Activated T-helper 2 cell treated with anti-CD3 and anti-CD28 coated beads, Interferon-gamma antibody, Interleukin-2, Interleukin-4, amounts not matched to agents 10 μg/mL and 5 μg/mL and 100 μg/mL, durations not matched to agents 14 hours and 24 hours and 36 hours (primary cell): ENCODE measurements around the gene PRR14. TPM values are rescaled to one million over a fixed set of nuclear protein-coding genes. Genes with fewer than 3 reads are reported as not detected.

Source experiments
- DNase-seq: peaks from one replicate; pipeline ENCODE4 v3.0.0; 2021; ENCODE audit warnings: low spot score
- H3K27ac Mint-ChIP-seq: one replicate; pipeline ENCODE4 v1.8.0; 2021; ENCODE audit warnings: mixed read lengths
- H3K27me3 Mint-ChIP-seq: one replicate; pipeline ENCODE4 v1.8.0; 2021; ENCODE audit warnings: low read depth, mixed read lengths
- H3K36me3 Mint-ChIP-seq: one replicate; pipeline ENCODE4 v1.8.0; 2021; ENCODE audit warnings: low read depth, mixed read lengths
- H3K4me1 Mint-ChIP-seq: one replicate; pipeline ENCODE4 v1.8.0; 2021; ENCODE audit warnings: low read depth, mixed read lengths
- H3K4me3 Mint-ChIP-seq: one replicate; pipeline ENCODE4 v1.8.0; 2021; ENCODE audit warnings: low read depth, mild to moderate bottlenecking, moderate library complexity, mixed read lengths
- H3K9me3 Mint-ChIP-seq: one replicate; pipeline ENCODE4 v1.8.0; 2021; ENCODE audit warnings: mixed read lengths
- intact Hi-C: fragments of 100-400 bp; cut with micrococcal nuclease; formaldehyde crosslinking; loops from one replicate; pipeline ENCODE4 v1.15.1; 2023
- total RNA-seq: library from RNA; stranded (reverse); gene quantifications from 2 replicates; pipeline ENCODE4 v1.2.3, GENCODE V29; 2022

Gene PRR14
- total RNA-seq, 1 donor from 2014 or later = 84.0 TPM

GRCh38 chr16:30667361-30667905 lies 16.7 kb downstream of the PRR14 start:
- no peak for DNase-seq
- Mint-ChIP-seq H3K9me3 (no peaks in the 10 kb centered on the region), H3K27me3 (no peaks in the 10 kb centered on the region), H3K27ac (no peak overlapping the region), H3K4me1 (peaks cover 10% of the 10 kb centered on the region), H3K36me3 (peaks cover 65% of the 10 kb centered on the region), H3K4me3 (no peak overlapping the region)
- intact Hi-C loops = no loop called here

DNA sequence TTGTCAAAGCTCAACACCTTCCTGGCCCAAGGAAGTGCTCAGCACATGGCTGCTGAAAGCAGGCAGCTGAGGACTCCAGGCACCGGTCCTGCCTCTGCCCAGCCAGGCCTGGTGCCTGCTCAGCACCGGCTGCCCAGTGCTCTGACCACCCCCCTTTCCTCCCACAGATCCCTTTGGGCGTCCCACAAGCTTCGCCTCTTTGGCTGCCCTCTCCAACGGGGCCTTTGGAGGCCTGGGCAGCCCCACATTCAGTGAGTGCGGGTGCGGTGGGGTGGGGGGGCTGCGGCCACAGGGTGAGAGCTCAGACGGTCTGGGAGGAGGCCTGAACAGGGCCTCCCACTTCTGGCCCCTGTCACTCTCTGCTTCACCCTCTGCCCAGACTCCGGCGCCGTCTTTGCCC lies 17.6 kb downstream of the PRR14 start:
- Mint-ChIP-seq H3K9me3 (no peaks in the 10 kb centered on the region), H3K27ac (no peak overlapping the region), H3K27me3 (no peaks in the 10 kb centered on the region), H3K4me3 (no peak overlapping the region), H3K36me3 (peaks cover 55% of the 10 kb centered on the region), H3K4me1 (peaks cover 5% of the 10 kb centered on the region)
- DNase-seq = no peak
- intact Hi-C loops = no loop called here

DNA sequence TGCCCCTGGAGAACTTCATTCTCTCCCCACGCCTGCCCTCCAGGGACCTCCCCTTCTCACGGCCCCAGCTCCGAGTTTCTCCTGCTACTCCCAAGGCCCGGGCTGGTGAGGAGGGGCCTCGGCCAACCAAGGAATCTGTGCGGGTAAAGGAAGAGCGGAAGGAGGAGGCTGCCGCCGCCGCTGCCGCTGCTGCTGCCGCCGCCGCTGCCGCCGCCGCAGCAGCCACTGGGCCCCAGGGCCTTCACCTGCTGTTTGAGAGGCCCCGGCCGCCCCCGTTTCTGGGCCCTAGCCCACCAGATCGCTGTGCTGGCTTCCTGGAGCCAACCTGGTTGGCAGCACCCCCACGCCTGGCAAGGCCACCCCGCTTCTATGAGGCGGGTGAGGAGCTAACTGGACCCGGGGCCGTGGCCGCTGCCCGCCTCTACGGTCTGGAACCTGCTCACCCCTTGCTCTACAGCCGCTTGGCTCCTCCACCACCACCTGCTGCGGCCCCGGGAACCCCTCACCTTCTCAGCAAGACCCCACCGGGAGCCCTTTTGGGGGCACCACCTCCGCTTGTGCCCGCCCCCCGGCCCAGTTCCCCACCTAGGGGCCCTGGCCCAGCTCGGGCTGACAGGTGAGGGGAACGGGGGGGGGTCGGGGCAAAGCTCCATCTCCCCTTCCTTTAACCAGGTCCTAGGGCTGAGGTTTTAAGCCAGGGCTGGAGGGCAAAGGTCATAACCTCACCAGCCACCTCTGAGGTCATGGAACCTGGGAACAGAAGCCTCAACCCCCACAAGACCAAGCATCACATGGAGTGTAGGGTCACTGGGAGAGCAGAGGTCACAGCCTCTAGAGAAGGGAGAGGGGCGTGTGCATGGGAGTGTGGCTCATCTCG lies 18.5 kb downstream of the PRR14 start:
- H3K9me3 Mint-ChIP-seq = no peaks in the 10 kb centered on the region
- H3K27me3 Mint-ChIP-seq = no peaks in the 10 kb centered on the region
- H3K4me3 Mint-ChIP-seq = no peak overlapping the region
- no peaks in the 10 kb centered on the region for H3K4me1 Mint-ChIP-seq
- intact Hi-C loops = no loop called here
- no peak overlapping the region for H3K27ac Mint-ChIP-seq
- no peak for DNase-seq
- H3K36me3 Mint-ChIP-seq = peaks cover 50% of the 10 kb centered on the region

DNA sequence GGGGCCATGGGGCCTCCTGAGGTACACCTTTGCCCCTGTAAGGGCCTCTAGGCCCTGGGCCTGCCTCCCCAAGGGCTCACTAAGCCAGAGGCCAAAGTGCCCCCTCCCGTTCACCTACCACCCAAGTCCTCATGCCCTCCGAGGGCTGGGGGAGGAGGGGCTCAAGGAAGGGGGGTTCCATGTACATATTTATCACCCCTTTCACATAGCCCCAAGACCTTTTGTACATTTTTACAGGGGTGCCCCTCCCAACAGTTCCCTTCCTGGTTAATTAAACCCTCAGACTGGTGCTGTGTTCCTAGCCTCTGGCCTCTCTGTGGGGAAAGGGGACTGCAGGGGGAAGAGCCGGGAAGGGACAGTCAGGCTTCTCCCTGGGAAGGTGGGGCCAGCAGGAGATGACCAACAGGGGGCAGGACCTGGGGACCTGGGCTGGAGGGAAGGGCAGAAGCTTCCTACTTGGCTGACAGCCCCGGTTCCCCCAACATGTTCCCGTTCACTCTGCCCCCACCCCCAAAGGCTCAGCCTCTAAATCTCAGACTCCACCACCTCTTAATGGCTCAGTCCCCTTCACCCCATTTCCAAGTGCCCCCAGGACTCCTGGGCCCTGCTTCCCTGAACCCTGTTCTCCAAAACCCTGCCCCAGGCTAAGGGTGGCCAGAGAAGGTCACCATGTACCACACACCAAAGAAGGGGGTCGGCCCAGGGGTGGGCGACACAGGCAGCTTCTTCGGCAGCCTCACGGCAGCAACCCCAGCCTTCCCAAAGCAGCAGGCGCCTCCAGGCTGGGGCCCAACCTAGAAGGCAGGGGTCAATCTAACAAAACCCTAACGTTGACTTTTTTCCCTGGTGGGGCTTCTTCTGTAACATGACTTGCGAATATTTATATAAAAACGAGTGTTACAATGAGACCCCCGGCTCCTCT lies 19.4 kb downstream of the PRR14 start:
- Mint-ChIP-seq H3K9me3 (no peaks in the 10 kb centered on the region), H3K27ac (no peak overlapping the region), H3K27me3 (no peaks in the 10 kb centered on the region), H3K4me1 (no peaks in the 10 kb centered on the region), H3K4me3 (no peak overlapping the region), H3K36me3 (peaks cover 44% of the 10 kb centered on the region)
- intact Hi-C loops = no loop called here
- no peak for DNase-seq

GRCh38 chr16:30675143-30675542 lies 24.4 kb downstream of the PRR14 start:
- Mint-ChIP-seq H3K27ac (no peak overlapping the region), H3K4me1 (no peaks in the 10 kb centered on the region), H3K9me3 (no peaks in the 10 kb centered on the region), H3K4me3 (no peak overlapping the region), H3K27me3 (no peaks in the 10 kb centered on the region), H3K36me3 (peaks cover 5% of the 10 kb centered on the region)
- intact Hi-C loops = no loop called here
- no peak for DNase-seq

DNA sequence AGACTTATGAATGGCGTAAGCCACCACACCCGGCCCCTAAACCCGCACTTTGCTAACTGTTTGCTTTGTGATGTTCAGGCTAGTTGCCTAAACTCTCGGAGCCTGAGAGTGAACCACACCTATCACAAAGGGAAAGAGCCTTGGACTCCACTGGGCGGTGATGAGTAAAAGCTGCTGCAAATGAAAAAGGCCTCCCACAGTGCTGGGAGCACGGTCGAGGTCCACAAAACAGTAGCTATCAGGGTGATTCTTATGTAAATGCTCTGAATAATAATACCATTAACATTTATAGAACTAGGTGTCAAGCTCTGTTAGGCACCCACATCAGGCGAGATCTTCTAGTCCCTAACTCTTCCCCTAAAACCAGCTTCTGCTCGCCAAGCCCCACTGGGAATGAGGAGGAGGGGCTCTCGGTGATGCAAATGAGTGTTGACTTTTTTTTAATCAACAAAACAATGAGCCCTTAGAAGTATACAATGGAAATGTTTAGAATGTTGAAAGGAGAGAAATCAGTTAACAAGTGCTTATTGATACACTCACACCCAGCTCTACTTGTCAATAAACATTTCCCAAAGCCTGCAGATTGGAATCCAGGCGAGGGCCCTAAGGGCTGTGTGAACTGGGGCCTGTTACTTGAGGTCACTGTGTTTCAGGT lies 27.3 kb downstream of the PRR14 start:
- DNase-seq = no peak
- no peak overlapping the region for H3K4me3 Mint-ChIP-seq
- H3K9me3 Mint-ChIP-seq = no peaks in the 10 kb centered on the region
- H3K27me3 Mint-ChIP-seq = no peaks in the 10 kb centered on the region
- H3K4me1 Mint-ChIP-seq = no peaks in the 10 kb centered on the region
- H3K27ac Mint-ChIP-seq = no peak overlapping the region
- intact Hi-C loops = no loop called here
- H3K36me3 Mint-ChIP-seq = no peaks in the 10 kb centered on the region

DNA sequence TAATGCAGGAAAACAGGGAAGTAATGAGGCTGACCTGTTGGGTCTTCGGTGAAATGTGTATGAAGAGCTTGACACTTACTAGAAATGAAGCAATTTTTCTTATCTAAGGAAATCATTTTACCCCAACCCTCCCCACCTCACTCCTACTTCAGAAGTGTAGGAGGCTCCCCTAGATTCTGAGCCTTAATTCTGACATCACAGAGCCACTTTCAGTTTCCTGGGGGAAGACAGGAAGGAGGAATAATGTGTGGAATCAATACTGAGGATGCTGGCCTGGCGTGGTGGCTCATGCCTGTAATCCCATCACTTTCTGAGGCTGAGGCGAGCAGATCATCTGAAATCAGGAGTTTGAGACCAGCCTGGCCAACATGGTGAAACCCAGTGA lies 27.8 kb downstream of the PRR14 start:
- no peaks in the 10 kb centered on the region for H3K36me3 Mint-ChIP-seq
- H3K4me1 Mint-ChIP-seq = no peaks in the 10 kb centered on the region
- no peak for DNase-seq
- H3K4me3 Mint-ChIP-seq = no peak overlapping the region
- H3K9me3 Mint-ChIP-seq = no peaks in the 10 kb centered on the region
- intact Hi-C loops = no loop called here
- H3K27ac Mint-ChIP-seq = no peak overlapping the region
- no peaks in the 10 kb centered on the region for H3K27me3 Mint-ChIP-seq

DNA sequence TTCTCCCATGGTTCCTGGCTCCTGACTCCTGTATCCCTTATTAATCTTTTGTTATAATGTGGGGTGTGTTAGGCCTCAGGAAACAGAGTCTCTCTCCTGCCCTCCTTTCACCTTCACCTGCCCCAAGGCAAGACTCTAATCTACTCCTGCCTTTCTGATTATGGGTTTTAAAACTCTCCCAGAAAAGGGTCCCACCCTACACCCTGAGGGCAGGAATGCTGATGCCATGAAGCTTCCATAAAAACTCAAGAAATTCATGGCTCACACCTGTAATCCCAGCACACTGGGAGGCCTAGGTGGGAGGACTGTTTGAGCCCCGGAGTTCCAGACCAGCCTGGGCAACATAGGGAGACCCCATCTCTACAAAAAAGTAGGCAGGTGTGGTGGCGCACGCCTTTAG lies 29.6 kb downstream of the PRR14 start:
- no peak overlapping the region for H3K4me3 Mint-ChIP-seq

DNA sequence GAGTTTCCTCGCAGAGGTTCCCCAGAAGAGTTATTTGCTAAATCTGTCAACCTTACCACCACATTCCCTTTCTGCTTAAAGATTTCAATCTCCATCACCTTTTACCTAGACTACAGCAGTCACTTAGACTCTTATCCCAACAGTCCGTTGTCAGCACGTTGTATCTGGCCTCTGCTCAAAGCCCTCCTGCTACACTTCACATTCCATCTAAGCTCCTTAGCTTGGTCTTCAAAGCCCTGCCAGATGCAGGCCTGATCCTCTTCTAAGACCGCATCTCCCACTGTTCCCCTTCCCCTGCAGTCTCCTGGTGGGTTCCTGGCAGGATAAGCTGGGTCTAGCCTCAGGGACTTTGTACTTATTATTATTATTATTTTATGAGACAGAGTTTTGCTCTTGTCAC lies 37.9 kb downstream of the PRR14 start:
- Mint-ChIP-seq H3K9me3 (no peaks in the 10 kb centered on the region), H3K27ac (no peak overlapping the region), H3K4me1 (peaks cover 9% of the 10 kb centered on the region), H3K27me3 (no peaks in the 10 kb centered on the region), H3K4me3 (no peak overlapping the region), H3K36me3 (no peaks in the 10 kb centered on the region)
- intact Hi-C loops = no loop called here
- no peak for DNase-seq

More for the DNA sequence above, 29.6 kb downstream of the PRR14 start:
- Mint-ChIP-seq H3K36me3 (no peaks in the 10 kb centered on the region), H3K27ac (no peak overlapping the region), H3K9me3 (no peaks in the 10 kb centered on the region), H3K27me3 (no peaks in the 10 kb centered on the region), H3K4me1 (no peaks in the 10 kb centered on the region)
- intact Hi-C loops = no loop called here
- DNase-seq = no peak

DNA sequence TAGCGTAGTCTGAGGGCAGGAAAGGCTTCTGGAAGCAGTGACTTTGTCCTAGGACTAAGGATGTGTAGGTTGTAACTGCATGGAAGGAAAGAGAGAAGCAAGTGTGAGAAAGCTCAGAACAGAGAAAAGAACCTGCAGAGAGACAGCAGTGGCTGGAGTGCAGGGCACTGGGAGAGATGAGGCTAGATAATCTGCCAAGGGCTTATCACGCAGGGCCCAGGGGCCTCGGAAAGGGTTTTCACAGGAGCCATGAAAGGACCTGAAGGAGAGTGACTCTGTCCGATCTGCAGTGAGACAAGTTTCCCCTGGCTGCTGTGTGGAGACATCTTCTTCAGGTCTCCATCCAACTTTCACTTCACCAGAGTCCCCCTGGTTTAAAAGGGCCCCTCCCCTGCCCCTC lies 41.1 kb downstream of the PRR14 start:
- Mint-ChIP-seq H3K4me1 (peaks cover 15% of the 10 kb centered on the region), H3K4me3 (no peak overlapping the region), H3K27ac (no peak overlapping the region), H3K36me3 (no peaks in the 10 kb centered on the region), H3K27me3 (no peaks in the 10 kb centered on the region), H3K9me3 (no peaks in the 10 kb centered on the region)
- intact Hi-C loops = loop anchor here (10.0 kb wide), 1 partner anchor 413 kb away; the partner anchor contains the start of gene BCKDK
- no peak for DNase-seq

DNA sequence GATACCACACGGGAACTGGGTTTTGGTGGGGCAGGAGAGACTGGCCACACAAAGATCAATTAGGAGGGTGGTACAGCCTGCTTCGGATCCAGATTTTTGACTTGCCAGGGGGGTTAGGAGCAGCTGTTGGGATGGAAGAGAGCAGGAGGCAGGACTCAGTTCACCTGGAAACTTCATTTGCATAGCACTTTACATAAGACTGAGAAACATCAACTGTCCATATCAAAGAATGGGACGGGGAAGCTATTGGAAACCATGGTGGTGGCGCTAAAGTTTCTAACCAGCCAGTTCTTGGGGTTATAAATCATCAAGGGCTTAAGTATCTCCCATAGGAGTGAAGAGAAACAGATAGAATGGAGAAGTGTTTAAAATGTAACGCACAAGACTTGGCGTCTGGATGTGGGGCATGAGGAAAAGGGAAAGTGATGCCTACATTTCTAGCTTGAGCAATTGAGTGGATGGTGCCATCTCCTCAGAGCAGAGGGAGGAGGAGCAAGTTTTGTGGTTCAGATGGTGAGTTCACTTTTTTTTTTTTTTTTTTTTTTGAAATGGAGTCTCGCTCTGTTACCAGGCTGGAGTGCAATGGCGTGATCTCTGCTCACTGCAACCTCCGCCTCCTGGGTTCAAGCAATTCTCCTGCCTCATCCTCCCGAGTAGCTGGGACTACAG lies 41.8 kb downstream of the PRR14 start:
- Mint-ChIP-seq H3K27ac (no peak overlapping the region), H3K4me3 (no peak overlapping the region), H3K27me3 (no peaks in the 10 kb centered on the region), H3K4me1 (peaks cover 21% of the 10 kb centered on the region), H3K9me3 (no peaks in the 10 kb centered on the region), H3K36me3 (no peaks in the 10 kb centered on the region)
- no peak for DNase-seq
- intact Hi-C loops = loop anchor here (10.0 kb wide), 1 partner anchor 412 kb away; the partner anchor contains the start of gene BCKDK
